ACC112 (cell line): ENCODE data around the gene DDX59.

Experiments
- H2AFZ ChIP-seq: fragments of 200-600 bp; sonication (generic); one replicate; pipeline ENCODE4 v1.6.0; 2017; ENCODE audit warnings: antibody characterized with exemption, low read length; ENCODE audit not compliant: unreplicated experiment
- H3K27ac ChIP-seq: fragments of 200-600 bp; sonication (generic); 2 replicates; pipeline ENCODE4 v1.5.1; 2014; ENCODE audit warnings: low read depth, mild to moderate bottlenecking, antibody characterized with exemption, low read length, moderate library complexity
- H3K27me3 ChIP-seq: fragments of 200-600 bp; sonication (generic); 2 replicates; pipeline ENCODE4 v1.6.1; 2014; ENCODE audit warnings: mild to moderate bottlenecking, antibody characterized with exemption, low read length, moderate library complexity, mixed read lengths; ENCODE audit not compliant: insufficient read depth
- H3K36me3 ChIP-seq: fragments of 200-600 bp; sonication (generic); 2 replicates; pipeline ENCODE4 v1.6.1; 2016; ENCODE audit warnings: mild to moderate bottlenecking, antibody characterized with exemption, low read length, moderate library complexity, mixed read lengths; ENCODE audit not compliant: insufficient read depth
- H3K4me1 ChIP-seq: fragments of 200-600 bp; sonication (generic); one replicate; pipeline ENCODE4 v1.6.1; 2016; ENCODE audit warnings: low read length, mixed read lengths; ENCODE audit not compliant: insufficient read depth, unreplicated experiment, control insufficient read depth
- H3K4me3 ChIP-seq: fragments of 200-600 bp; sonication (generic); 2 replicates; pipeline ENCODE4 v1.5.1; 2014; ENCODE audit warnings: mild to moderate bottlenecking, low read depth, low read length
- H3K79me2 ChIP-seq: fragments of 200-600 bp; sonication (generic); one replicate; pipeline ENCODE4 v1.6.0; 2016; ENCODE audit warnings: low read length; ENCODE audit not compliant: control insufficient read depth, unreplicated experiment, insufficient read depth

The DDX59 gene

GRCh38 chr1:200629876-200630514, 39.7 kb downstream of the DDX59 start:
- Histone ChIP-seq H3K27me3 (no peaks in the 10 kb centered on the region), H3K36me3 (no peaks in the 10 kb centered on the region), H3K4me3 (no peak overlapping the region), H3K27ac (no peak overlapping the region), H2AFZ (no peak overlapping the region), H3K79me2 (no peaks in the 10 kb centered on the region), H3K4me1 (peaks cover 2% of the 10 kb centered on the region)

- H3K4me3 ChIP-seq, result no peak overlapping the region
- no peaks in the 10 kb centered on the region for H3K27me3 ChIP-seq
- no peak overlapping the region for H3K27ac ChIP-seq
- H3K4me1 ChIP-seq, result peaks cover 2% of the 10 kb centered on the region
- H3K79me2 ChIP-seq, result no peaks in the 10 kb centered on the region
- no peaks in the 10 kb centered on the region for H3K36me3 ChIP-seq
- H2AFZ ChIP-seq, result no peak overlapping the region
Observed at GRCh38 chr1:200628223-200628881, 41.4 kb downstream of the DDX59 start.

GRCh38 chr1:200627575-200628222, 42.0 kb downstream of the DDX59 start:
- H3K27ac ChIP-seq, result no peak overlapping the region
- no peaks in the 10 kb centered on the region for H3K36me3 ChIP-seq
- H3K4me3 ChIP-seq, result no peak overlapping the region
- H3K4me1 ChIP-seq, result peaks cover 2% of the 10 kb centered on the region
- no peaks in the 10 kb centered on the region for H3K27me3 ChIP-seq
- no peak overlapping the region for H2AFZ ChIP-seq
- no peaks in the 10 kb centered on the region for H3K79me2 ChIP-seq

DNA sequence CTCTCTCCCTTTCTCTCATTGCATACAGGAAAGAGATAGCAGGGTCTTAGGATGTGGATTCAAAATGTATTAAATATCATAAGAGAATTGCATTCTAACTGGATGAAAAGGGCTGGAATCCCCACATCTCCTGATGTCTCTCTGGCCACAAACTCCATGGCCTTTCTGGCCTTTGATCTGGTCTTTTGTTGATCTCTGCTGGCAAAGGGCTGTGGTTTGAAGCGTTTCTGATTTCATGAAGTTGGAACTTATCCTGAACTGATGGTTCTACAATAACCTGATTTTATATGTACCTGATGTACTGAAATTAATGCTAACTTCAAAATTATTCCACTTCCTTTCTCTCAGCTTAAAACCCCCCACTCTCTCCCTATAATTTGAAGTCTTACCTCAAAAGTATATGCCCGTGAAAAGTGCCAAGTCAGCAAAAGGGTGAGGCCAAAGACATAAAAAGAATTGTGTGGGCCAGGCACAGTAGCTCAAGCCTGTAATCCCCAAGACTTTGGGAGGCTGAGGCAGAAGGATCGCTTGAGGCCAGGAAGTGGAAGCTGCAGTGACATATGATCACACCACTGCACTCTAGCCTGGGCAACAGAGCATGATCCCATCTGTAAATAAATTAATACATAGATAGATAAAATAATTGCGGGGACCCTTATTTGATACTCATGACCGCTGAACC, 42.7 kb downstream of the DDX59 start:
- Histone ChIP-seq H3K4me1 (peaks cover 2% of the 10 kb centered on the region), H3K36me3 (no peaks in the 10 kb centered on the region), H3K4me3 (no peak overlapping the region), H3K27ac (no peak overlapping the region), H3K79me2 (no peaks in the 10 kb centered on the region), H3K27me3 (no peaks in the 10 kb centered on the region), H2AFZ (no peak overlapping the region)

DNA sequence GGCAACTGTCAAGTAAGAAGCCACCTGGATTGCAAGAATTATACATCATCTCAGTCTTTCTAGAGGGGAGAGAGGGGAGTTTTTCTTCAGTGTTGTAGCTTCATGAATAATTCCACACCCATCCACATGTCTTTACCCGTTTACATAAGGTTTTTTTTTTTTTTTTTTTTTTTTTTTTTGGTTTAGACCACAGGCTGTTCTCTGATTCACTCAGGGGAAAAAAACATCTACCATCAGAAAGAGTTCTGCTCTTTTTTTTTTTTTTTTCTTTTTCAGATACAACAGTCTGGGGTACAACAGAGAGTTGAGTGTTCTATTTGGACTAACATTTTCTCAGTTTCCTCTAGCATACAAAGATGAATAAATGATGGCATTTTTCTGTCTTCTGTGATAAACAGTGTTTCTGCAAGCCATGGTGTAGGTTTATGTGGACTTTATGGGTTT, 44.3 kb downstream of the DDX59 start:
- Histone ChIP-seq H3K4me1 (peaks cover 2% of the 10 kb centered on the region), H3K4me3 (no peak overlapping the region), H3K79me2 (no peaks in the 10 kb centered on the region), H3K27me3 (no peaks in the 10 kb centered on the region), H3K27ac (no peak overlapping the region), H3K36me3 (no peaks in the 10 kb centered on the region), H2AFZ (no peak overlapping the region)

- Histone ChIP-seq H2AFZ (no peak overlapping the region), H3K4me3 (no peak overlapping the region)
Observed at GRCh38 chr1:200624679-200625335, 44.9 kb downstream of the DDX59 start.

DNA sequence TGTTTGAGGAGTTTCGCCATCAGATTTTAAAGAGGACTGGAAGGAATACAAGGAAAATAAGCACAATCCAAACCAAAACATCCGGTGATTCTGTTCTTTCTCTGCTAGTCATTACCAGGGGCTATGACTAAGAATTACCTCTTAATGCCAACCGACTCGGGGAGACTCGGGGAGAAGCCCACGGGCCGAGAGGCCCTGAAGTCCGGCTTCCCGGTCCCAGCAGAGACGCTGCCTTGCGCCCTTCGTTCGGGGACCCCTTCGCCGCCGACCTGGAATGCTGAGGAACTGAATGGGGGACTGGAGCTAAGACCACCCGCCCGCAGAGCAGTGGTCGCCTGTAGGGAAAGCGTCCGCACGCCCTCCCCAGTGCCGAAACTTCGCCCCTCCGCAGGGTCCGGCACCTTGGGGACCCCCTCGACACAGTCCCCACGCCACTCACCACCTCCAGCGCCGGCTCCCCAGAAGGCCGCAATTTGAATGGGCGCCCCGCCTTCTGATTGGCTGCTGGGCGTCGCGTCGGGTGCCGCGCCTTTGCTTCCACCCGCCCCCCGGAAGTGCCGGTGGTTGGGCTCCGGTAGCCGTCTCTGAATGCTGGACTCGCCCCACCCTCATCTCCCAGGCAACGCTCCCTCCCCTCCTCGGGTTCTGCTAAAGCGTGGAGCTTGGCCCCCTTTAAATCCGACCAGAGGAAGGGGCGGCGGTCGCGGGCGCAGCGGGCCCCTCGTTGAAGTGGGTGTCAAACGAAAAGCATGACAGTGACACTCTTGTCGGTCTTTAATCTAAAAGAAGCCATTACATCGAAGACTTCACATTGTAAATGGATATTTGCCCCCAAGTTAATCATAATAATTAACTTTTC, 49.2 kb downstream of the DDX59 start, which contains the start of gene KIF14:
Gene KIF14, minus strand, starts transcription at position 479 of the 859 bp plus-strand sequence. CDS start 2,028 bp downstream, outside the sequence.
- Histone ChIP-seq H3K79me2 (peaks cover 25% of the 10 kb centered on the region), H3K27me3 (no peaks in the 10 kb centered on the region), H3K4me3 (peak within 1 kb of the TSS; percentile 96), H3K36me3 (peaks cover 11% of the 10 kb centered on the region; the same call in 1 of the 2 replicates), H2AFZ (peak within 1 kb of the TSS; percentile 99), H3K4me1 (peaks cover 5% of the 10 kb centered on the region), H3K27ac (peak within 1 kb of the TSS; percentile 89)

More at GRCh38 chr1:200624679-200625335, 44.9 kb downstream of the DDX59 start:
- H3K27me3 ChIP-seq, result no peaks in the 10 kb centered on the region
- peaks cover 3% of the 10 kb centered on the region for H3K79me2 ChIP-seq
- H3K4me1 ChIP-seq, result peaks cover 2% of the 10 kb centered on the region
- no peaks in the 10 kb centered on the region for H3K36me3 ChIP-seq
- no peak overlapping the region for H3K27ac ChIP-seq

GRCh38 chr1:200619894-200620272, 49.8 kb downstream of the DDX59 start:
- Histone ChIP-seq H3K27ac (peak overlapping the region; percentile 89), H3K4me1 (peaks cover 5% of the 10 kb centered on the region), H3K4me3 (peak overlapping the region; percentile 96), H3K36me3 (peaks cover 11% of the 10 kb centered on the region; the same call in 1 of the 2 replicates), H3K79me2 (peaks cover 25% of the 10 kb centered on the region), H3K27me3 (no peaks in the 10 kb centered on the region), H2AFZ (peak overlapping the region; percentile 75)

DNA sequence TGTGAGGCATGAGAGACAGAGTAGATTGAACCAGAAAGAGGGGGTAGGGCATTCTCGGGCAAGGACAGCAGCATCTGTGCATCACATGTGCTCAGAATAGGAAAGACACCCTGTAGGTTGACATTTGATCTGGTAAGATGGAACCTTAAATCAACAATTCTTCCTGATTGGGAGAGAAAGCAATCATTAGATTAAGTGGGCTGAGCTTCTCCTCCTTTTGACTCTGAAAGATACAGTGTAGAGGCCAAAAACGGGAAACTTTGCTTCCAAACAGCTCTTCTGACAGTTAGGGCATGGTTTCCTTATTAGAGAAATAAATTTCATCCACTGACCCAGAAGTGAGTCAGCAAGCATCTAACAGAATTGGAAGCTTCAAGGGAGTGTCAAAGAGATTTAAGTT, 58.9 kb downstream of the DDX59 start:
- Histone ChIP-seq H2AFZ (peak overlapping the region; percentile 56), H3K27me3 (no peaks in the 10 kb centered on the region), H3K4me3 (no peak overlapping the region), H3K4me1 (peaks cover 8% of the 10 kb centered on the region), H3K36me3 (peaks cover 12% of the 10 kb centered on the region), H3K79me2 (no peaks in the 10 kb centered on the region), H3K27ac (peak overlapping the region; percentile 26)
